GM12872 (cell line): ENCODE data around the gene ZBTB22.

ENCODE experiments used
- TF ChIP-seq, protein P1 (sequence below): IDR thresholded peaks from 3 replicates; pipeline ENCODE4 v1.5.1; 2011; ENCODE audit warnings: low read depth, mild to moderate bottlenecking, low read length, moderate library complexity; ENCODE audit not compliant: insufficient read depth

ZBTB22 gene

DNA sequence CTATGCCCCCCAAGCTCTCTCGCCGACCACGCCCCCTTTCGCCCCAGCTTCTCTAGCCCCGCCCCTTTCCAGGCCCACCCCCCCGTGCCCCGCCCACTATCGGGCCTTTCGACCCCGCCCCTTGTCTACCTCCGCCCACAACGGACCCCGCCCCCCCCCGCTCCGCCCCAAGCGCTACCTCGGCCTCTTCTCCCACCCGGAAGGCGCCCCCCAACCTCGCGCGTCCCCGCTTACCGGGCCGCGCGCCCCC, 200 bp downstream of the ZBTB22 start:
- TF ChIP-seq, protein P1, sequence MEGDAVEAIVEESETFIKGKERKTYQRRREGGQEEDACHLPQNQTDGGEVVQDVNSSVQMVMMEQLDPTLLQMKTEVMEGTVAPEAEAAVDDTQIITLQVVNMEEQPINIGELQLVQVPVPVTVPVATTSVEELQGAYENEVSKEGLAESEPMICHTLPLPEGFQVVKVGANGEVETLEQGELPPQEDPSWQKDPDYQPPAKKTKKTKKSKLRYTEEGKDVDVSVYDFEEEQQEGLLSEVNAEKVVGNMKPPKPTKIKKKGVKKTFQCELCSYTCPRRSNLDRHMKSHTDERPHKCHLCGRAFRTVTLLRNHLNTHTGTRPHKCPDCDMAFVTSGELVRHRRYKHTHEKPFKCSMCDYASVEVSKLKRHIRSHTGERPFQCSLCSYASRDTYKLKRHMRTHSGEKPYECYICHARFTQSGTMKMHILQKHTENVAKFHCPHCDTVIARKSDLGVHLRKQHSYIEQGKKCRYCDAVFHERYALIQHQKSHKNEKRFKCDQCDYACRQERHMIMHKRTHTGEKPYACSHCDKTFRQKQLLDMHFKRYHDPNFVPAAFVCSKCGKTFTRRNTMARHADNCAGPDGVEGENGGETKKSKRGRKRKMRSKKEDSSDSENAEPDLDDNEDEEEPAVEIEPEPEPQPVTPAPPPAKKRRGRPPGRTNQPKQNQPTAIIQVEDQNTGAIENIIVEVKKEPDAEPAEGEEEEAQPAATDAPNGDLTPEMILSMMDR: no peak

DNA sequence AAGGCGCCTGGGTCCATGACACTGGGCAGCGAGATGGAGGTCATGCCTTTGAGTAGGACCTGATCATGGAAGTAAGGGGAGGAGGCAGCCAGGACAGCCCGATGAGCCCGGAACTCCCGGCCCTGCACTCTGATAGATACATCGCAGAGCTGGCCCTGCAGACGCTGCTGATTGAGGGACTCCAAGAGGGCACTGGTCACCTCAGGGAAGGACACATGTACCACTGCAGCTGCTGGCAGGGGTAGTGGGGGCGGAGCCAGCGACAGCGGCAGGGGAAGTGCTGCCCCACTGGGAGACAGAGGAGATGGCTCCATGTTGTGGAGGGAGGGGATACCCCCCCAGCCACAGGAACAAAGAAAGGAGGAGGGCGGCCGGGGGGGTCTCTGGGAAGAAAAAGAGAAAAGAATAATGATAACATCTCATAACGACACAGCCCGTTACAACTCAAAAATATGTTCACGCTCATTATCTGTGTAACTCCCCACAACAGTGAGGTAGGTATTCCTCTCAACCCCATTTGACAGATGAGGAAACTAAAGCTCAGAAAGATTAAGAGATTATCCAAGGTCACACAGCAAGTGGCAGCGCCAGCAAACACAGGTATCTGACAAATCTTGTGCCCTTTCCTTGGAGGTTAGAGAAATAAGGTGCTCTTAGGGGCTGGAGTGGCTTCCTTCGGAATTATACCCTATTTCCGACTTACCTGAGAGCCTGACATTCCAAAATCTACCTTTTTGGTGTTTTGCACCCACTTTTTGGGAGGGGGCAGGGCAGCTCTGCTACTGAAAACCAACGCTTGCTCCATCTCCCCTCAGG, 733 bp downstream of the ZBTB22 start:
- TF ChIP-seq, protein P1: no peak

DNA sequence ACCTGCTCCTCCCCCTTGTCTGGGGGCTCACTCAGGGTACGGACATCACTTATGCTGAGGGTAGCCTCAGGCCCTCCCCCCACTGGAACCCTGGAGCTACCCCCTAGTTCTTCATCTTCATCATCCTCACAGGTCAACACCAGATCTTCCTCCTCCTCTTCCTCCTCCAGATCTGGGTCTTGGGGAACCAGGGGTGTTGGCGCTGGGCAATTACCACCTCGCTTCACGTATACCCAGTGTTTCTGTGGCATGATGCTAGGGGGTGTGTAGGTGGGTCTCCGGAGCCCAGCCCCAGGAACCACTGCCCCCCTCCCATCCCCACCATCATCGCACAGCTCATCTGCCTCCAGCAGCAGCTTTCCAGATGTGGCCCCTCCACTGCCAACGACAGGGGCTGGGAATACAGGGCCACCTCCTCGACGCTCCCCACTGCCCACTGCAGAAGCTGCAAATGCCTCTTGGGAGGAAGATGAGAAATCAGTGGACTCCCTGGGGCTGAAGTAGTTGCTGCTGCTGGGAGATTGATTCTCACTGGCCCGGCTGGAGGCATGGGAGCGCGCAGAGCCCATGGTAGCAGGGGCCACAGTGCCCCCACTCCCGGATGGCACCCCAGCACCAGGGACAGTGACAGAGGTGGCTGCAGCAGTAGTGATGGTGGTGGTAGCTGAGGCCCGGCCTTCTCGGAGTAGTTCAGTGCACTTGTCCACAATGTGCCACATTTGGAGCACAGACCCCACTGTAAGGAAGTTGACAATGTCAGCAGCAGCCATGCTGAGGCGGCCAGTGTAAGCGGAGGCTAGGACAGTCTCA, 1.5 kb downstream of the ZBTB22 start:
- TF ChIP-seq, protein P1: no peak

DNA sequence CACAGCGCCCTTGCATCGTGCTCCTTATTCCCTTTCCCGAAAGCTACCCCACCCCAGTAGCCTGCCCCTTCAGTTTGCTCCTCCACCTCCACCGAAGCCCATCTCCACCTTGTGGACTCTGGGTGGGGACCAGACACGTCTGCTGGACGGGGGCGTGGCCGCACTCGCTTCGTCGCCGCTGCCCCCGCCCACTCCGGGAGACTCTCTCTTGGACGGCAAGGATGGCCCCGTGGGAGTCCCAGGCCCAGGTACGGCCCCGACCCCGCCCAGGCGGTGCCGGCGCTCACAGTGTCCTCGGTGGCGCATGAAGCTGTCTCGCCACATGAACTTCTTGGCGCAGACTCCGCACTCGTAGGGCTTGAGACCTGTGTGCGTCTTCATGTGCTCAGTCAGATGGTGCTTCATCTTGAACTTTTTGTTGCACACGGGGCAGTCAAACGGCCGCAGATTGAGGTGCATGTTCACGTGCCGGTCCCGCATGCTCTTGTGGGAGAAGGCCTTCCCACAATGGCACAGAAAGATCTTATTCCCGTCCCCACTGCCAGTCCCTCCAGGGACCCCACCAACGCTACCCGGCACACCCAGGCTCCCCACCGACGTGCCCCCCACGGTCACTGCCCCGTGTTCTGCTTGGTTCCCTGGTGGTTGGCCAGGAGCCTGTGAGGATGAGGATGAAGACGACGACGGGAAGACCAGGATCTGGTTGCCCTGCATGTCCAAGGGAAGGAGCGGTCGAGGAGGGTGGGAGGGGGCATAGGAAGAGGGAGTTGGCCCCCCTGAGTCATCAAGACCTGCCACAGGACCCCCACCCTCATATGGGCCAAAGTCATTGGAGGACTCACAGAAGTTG, 2.4 kb downstream of the ZBTB22 start:
- TF ChIP-seq, protein P1: no peak

DNA sequence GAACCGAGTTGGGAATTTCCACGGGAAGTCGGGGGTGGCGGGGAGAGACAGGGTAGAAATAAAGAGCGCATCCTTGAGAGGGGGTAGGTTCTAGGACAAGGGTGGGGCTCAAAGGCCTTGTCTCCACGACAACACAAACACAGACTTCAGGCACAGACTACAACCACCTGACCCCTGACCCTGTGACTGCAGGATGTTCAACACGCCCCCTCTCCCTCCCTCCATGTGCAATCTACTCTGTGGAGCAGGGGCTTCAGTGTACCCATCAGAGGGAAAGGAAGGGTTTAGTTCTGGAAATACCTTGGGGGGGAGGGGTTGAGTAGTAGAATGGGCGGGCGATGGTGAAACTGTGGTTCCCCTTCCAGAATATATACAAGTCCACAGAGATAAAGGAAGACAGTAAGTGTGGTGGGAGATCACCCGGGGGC, 3.0 kb downstream of the ZBTB22 start:
- TF ChIP-seq, protein P1: no peak

DNA sequence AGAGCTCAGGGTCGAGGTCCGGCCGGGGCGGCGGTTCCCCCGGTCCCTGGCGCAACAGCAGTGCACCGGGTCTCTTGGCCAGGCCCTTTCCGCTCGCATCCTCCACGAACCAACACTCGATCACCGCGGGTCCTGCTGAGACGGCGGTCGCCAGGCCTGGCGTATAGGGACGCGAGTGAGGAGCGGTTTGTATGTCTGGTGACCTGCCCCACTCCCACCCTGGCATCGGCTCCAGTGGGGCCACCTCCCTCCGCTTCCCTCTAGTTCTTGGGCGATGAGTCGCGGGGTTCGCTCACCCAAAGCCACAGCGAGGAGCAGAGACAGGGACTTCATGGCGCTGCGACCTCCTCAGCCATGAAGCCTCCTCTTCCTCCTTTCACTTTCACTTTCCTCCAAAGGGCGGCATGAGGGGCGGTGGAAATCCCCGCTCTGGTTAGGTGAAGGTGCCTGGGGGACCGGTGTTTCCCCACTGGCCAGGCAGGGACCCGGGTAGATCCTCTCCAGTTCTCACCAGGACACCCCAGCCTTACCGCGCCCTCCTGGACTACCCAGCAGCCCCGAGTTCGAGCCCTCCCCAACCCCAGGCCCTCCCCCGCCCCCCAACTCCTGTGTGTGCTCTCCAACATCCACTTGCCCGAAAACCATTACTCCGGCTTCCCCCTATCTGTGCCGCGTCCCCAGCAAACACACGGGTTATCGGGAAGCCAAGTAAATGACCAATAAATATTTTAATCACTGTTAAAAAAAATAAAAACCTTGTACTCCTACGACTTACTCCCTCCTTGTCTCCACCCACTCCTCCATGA, 3.6 kb downstream of the ZBTB22 start, which contains the start of gene TAPBP:
Gene TAPBP, minus strand, starts transcription at position 370 of the 806 bp plus-strand sequence. Its CDS starts 37 bp downstream, at position 333.
- TF ChIP-seq, protein P1: no peak
